ENCODE data around the gene ATRIP. TPM values are rescaled to one million over a fixed set of nuclear protein-coding genes. Genes with fewer than 3 reads are reported as not detected.
A peak's percentile ranks its signal among the peaks of the same experiment; 100 is the strongest.

The ATRIP gene
- total RNA-seq, 1 experiment from 2014 or later, result 5.7 TPM

- no peak for DNase-seq (ENCODE audit: low spot score)
These were observed 56.2 kb downstream of the ATRIP start for GRCh38 chr3:48502728-48503168.

DNA sequence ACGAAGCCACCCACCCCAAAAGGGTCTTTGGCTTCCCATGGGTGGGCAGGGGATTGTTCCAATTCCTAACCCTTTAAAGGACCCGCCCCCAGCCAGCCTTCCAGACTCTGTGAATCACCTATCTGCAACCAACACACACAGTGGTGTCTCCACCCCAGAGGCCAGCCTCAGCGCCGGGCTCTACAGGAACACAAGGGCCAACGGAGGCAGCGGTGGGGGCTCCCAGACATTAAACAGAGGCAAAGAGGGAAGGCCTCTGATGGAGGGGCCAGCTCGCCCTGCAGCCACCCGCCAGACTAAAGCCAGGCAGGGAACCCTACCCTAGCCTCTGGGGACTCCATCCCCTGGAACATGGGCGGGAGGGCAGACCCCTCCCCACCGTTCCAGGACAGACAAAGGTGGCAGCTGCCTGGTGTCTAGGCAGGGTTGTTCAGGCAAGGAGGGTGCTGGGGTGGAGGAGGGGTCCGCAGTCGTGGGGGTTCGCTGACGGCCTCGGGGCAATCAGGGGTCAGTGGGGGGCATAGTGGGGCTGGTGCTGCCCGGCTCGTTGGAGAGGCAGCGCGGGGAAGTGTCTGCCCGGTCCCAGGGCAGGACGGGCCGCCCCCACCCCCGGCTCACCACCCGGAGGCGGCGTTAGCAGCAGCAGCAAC lies 57.0 kb downstream of the ATRIP start:
- no peak for DNase-seq (ENCODE audit: low spot score)

DNA sequence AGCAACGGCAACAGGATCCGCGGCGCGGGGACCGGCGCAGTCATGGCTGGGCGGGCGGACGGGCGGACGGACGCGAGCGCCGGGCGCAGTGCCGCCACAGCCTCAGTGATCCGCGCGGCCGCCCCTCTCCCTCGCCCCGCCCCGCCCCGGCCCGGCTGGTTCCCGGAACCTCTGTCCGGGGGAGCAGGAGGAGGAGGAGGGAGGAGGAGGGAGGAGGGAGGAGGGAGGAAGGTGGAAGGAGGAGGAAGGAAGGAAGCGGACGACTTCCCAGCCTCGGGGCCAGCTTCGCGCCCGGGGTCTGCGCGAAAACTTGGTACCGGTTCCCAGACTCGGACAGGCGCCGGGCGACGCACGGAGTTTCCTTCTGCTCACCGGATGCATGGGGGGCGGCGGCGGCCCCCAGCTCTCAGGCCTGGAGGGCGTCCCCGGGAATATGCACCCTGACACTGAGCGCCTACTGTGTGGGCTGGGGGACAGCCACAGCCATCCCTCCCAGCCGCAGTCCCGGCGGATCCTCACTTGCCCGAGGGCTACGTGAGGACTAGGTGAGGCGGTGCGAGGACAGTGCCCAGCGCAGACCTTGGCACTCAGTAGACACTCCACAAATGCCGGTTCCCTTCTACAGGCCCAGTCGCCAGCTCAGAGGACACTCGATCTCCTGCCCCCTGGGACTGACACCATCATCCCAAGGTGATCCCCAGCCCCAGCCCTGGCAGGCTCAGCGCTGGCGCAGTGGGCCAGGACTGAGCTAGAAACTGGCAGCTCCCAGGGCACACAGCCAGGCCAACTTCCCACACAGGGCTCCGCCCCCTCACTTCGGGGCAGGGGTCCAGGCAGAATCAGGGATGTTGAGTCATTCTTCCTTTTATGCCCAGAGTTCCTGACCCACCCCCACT lies 57.8 kb downstream of the ATRIP start, which contains the start of gene SHISA5:
SHISA5 (minus strand) TSS at position 124 of the 896 bp plus-strand sequence; CDS start at position 44, 80 bp downstream.
- no peak for DNase-seq (ENCODE audit: low spot score)

DNA sequence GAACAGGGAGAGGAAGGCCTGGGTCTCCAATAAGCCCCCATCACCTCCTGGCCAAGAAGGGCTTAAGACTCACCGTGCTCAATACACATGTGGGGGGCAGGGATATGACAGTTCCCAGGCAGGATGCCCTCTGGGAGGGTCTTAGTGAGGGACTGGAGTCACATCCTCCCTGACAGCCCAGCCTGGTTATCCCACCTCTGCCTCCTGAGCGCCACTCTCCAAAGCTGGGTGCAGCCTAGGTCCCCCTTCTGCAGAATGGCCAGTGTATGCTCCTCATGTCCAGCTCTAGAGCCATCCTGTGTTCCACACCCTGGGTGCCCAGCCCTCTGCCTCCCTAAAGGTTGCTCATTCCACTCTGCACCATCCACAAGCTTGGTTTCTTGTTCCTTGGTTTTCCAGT lies 58.6 kb downstream of the ATRIP start:
- no peak for DNase-seq (ENCODE audit: low spot score)

DNA sequence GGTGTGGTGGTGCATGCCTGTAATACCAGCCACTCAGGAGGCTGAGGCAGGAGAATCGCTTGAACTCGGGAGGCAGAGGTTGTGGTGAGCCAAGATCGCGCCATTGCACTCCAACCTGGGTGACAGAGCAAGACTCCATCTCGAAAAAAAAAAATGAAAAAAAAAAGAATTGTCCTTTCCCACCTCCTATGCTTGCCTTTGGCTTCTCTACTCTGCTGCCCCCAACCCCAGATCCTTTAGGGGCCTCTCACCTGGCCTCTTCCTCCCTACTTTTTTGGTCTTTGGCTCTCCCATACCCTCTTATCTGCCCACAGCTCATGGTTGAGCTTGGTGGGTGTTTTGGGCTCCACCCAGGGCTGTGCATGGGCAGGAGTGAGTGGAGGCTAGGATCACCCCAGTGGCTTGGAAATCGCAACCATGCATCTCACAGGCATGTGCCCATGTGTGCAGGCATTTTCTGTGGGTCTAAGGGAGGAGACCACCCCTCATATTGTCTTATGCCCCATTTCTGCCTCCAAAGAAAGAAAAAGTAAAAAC lies 59.5 kb downstream of the ATRIP start:
- no peak for DNase-seq (ENCODE audit: low spot score)

DNA sequence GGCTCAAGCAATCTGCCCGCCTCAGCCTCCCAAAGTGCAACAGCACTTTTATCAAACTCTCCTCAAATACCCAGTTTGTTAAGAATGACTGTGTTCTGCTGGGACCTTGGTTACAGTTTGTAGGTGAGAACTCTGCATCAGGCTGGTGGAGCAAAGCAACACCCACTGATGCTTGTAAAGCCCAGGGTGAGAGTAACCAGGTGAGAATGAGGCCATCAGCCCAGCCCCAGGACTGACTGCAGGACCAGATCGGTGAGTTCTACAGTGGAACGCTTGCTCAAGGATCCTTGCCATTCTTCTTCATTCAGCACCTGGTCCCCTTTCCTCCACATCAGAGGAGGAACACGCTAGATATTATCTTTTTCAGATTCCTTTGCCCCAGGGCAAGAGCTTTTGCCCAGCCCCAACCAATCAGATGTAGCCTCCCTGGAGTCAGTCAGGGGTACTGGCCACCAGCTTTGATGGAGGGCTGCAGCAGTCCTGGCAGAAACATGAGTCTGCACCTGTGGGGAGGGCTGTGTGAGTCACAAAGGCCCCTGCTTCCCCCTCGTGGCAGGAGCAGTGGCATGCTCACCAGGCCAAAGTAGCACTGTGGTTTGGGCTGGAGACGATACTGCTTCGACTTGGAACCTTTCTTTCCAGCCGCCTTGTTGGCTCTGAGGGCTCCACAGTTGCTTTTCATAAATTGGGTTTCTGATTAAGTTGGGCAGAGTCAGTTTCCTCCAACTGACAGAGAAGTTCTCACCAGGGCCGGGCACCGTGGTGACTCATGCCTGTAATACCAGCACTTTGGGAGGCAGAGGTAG lies 60.9 kb downstream of the ATRIP start:
- peak; percentile 75 for DNase-seq (ENCODE audit: low spot score)

- no peak for DNase-seq (ENCODE audit: low spot score)
These were observed 65.0 kb downstream of the ATRIP start for GRCh38 chr3:48511551-48511950.

GRCh38 chr3:48514431-48515227 lies 68.1 kb downstream of the ATRIP start:
- DNase-seq (ENCODE audit: low spot score), result no peak

Other genes with a start within 250 kb of the ATRIP start
- 0.15 TPM in 1 of 2 replicates, not detected in the other for gene CAMP, start 223.2 kb upstream of the ATRIP start, total RNA-seq (2014; rRNA removed; shearing (Covaris generic))
- gene ZNF589, start 205.6 kb upstream of the ATRIP start, total RNA-seq (2014; rRNA removed; shearing (Covaris generic)), result 1.3 and 1.5 TPM in 2 replicates
- gene NME6, start 145.4 kb upstream of the ATRIP start, total RNA-seq (2014; rRNA removed; shearing (Covaris generic)), result 16.6 and 20.0 TPM in 2 replicates
- not detected in 2 replicates for gene SPINK8, start 113.1 kb upstream of the ATRIP start, total RNA-seq (2014; rRNA removed; shearing (Covaris generic))
- 0.08 TPM in 1 of 2 replicates, not detected in the other for gene FBXW12, start 74.5 kb upstream of the ATRIP start, total RNA-seq (2014; rRNA removed; shearing (Covaris generic))
- gene PLXNB1, start 16.7 kb upstream of the ATRIP start, total RNA-seq (2014; rRNA removed; shearing (Covaris generic)), result 4.3 and 9.6 TPM in 2 replicates
- 23.3 and 28.6 TPM in 2 replicates for gene CCDC51, start 6.6 kb upstream of the ATRIP start, total RNA-seq (2014; rRNA removed; shearing (Covaris generic))
- 502 and 627 TPM in 2 replicates for gene TMA7, start 6.5 kb upstream of the ATRIP start, total RNA-seq (2014; rRNA removed; shearing (Covaris generic))
- 100 and 108 TPM in 2 replicates for gene SHISA5, start 57.4 kb downstream of the ATRIP start, total RNA-seq (2014; rRNA removed; shearing (Covaris generic))
- gene PFKFB4, start 110.1 kb downstream of the ATRIP start, total RNA-seq (2014; rRNA removed; shearing (Covaris generic)), result 4.8 and 5.2 TPM in 2 replicates
- 0.29 and 0.56 TPM in 2 replicates for gene UCN2, start 117.0 kb downstream of the ATRIP start, total RNA-seq (2014; rRNA removed; shearing (Covaris generic))
- gene COL7A1, start 148.6 kb downstream of the ATRIP start, total RNA-seq (2014; rRNA removed; shearing (Covaris generic)), result 6.8 and 7.0 TPM in 2 replicates
- gene UQCRC1, start 162.9 kb downstream of the ATRIP start, total RNA-seq (2014; rRNA removed; shearing (Covaris generic)), result 171 and 176 TPM in 2 replicates
- not detected in 2 replicates for gene TMEM89, start 175.0 kb downstream of the ATRIP start, total RNA-seq (2014; rRNA removed; shearing (Covaris generic))
- 7.8 and 9.6 TPM in 2 replicates for gene SLC26A6, start 188.7 kb downstream of the ATRIP start, total RNA-seq (2014; rRNA removed; shearing (Covaris generic))
- 3.0 and 3.1 TPM in 2 replicates for gene CELSR3, start 216.1 kb downstream of the ATRIP start, total RNA-seq (2014; rRNA removed; shearing (Covaris generic))
- gene NCKIPSD, start 239.2 kb downstream of the ATRIP start, total RNA-seq (2014; rRNA removed; shearing (Covaris generic)), result 8.8 and 21.1 TPM in 2 replicates